ENCODE measurements around the gene HP. TPM values are rescaled to one million over a fixed set of nuclear protein-coding genes. Genes with fewer than 3 reads are reported as not detected.

The HP gene
- total and polyA plus RNA-seq, 2 of the 13 experiments (the other 11 are each of a cell fraction or from before 2014, with no cell fraction given) = 387 to 524 TPM

DNA sequence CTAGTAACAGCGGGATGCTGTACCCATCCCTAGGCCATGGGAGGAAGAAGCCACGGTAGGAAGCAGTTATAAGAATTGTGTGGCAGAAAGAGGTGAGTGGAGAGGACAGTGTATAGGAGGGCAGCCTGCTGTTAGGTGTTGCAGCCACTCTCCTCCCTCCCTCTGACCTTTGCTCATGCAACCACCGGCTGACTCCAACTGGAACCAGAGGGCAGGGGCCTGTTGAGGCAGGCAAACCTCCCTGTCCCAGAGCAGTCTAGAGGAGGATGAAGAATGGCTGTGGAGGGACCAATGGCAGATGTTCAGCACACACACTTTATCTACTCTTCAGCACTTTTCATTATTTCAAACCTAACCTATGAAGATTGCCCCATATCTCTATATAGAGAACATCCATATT is 36.9 kb downstream of the HP start (continued):
- TF ChIP-seq ZNF678 (CRISPR knock-in tag; IDR thresholded peaks at IDR 0.05) (no peak), ZFP62 (CRISPR knock-in tag; IDR thresholded peaks at IDR 0.05) (no peak), ZNF121 (CRISPR knock-in tag; IDR thresholded peaks at IDR 0.05) (0 out of 2 replicates have a peak, but pooled peaks have one; percentile 22), ZFX (CRISPR knock-in tag; IDR thresholded peaks at IDR 0.05; ENCODE audit: low read depth) (no peak), NFE2L1 (CRISPR knock-in tag; IDR thresholded peaks at IDR 0.05; ENCODE audit: borderline replicate concordance) (no peak), RFXANK (CRISPR knock-in tag; IDR thresholded peaks at IDR 0.05) (no peak), ZNF629 (CRISPR knock-in tag; conservative IDR thresholded peaks at IDR 0.05) (no peak)
- TF ChIP-seq, protein P1, sequence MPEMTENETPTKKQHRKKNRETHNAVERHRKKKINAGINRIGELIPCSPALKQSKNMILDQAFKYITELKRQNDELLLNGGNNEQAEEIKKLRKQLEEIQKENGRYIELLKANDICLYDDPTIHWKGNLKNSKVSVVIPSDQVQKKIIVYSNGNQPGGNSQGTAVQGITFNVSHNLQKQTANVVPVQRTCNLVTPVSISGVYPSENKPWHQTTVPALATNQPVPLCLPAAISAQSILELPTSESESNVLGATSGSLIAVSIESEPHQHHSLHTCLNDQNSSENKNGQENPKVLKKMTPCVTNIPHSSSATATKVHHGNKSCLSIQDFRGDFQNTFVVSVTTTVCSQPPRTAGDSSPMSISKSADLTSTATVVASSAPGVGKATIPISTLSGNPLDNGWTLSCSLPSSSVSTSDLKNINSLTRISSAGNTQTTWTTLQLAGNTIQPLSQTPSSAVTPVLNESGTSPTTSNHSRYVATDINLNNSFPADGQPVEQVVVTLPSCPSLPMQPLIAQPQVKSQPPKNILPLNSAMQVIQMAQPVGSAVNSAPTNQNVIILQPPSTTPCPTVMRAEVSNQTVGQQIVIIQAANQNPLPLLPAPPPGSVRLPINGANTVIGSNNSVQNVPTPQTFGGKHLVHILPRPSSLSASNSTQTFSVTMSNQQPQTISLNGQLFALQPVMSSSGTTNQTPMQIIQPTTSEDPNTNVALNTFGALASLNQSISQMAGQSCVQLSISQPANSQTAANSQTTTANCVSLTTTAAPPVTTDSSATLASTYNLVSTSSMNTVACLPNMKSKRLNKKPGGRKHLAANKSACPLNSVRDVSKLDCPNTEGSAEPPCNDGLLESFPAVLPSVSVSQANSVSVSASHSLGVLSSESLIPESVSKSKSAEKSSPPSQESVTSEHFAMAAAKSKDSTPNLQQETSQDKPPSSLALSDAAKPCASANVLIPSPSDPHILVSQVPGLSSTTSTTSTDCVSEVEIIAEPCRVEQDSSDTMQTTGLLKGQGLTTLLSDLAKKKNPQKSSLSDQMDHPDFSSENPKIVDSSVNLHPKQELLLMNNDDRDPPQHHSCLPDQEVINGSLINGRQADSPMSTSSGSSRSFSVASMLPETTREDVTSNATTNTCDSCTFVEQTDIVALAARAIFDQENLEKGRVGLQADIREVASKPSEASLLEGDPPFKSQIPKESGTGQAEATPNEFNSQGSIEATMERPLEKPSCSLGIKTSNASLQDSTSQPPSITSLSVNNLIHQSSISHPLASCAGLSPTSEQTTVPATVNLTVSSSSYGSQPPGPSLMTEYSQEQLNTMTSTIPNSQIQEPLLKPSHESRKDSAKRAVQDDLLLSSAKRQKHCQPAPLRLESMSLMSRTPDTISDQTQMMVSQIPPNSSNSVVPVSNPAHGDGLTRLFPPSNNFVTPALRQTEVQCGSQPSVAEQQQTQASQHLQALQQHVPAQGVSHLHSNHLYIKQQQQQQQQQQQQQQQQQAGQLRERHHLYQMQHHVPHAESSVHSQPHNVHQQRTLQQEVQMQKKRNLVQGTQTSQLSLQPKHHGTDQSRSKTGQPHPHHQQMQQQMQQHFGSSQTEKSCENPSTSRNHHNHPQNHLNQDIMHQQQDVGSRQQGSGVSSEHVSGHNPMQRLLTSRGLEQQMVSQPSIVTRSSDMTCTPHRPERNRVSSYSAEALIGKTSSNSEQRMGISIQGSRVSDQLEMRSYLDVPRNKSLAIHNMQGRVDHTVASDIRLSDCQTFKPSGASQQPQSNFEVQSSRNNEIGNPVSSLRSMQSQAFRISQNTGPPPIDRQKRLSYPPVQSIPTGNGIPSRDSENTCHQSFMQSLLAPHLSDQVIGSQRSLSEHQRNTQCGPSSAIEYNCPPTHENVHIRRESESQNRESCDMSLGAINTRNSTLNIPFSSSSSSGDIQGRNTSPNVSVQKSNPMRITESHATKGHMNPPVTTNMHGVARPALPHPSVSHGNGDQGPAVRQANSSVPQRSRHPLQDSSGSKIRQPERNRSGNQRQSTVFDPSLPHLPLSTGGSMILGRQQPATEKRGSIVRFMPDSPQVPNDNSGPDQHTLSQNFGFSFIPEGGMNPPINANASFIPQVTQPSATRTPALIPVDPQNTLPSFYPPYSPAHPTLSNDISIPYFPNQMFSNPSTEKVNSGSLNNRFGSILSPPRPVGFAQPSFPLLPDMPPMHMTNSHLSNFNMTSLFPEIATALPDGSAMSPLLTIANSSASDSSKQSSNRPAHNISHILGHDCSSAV (CRISPR knock-in tag; IDR thresholded peaks at IDR 0.05; ENCODE audit: borderline replicate concordance) = no peak
- TF ChIP-seq, protein P2, sequence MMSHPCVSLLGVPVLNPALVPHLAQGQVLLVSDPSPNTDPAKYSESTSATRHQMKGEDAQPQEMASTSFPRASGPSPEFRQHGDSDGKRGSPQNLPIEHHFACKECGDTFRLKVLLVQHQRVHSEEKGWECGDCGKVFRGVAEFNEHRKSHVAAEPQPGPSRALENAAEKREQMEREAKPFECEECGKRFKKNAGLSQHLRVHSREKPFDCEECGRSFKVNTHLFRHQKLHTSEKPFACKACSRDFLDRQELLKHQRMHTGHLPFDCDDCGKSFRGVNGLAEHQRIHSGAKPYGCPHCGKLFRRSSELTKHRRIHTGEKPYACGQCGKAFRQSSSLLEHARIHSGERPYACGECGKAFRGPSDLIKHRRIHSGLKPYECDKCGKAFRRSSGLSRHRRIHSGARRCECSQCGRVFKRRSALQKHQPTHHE (CRISPR knock-in tag; IDR thresholded peaks at IDR 0.05; ENCODE audit: borderline replicate concordance) = no peak
- TF ChIP-seq, protein P3, sequence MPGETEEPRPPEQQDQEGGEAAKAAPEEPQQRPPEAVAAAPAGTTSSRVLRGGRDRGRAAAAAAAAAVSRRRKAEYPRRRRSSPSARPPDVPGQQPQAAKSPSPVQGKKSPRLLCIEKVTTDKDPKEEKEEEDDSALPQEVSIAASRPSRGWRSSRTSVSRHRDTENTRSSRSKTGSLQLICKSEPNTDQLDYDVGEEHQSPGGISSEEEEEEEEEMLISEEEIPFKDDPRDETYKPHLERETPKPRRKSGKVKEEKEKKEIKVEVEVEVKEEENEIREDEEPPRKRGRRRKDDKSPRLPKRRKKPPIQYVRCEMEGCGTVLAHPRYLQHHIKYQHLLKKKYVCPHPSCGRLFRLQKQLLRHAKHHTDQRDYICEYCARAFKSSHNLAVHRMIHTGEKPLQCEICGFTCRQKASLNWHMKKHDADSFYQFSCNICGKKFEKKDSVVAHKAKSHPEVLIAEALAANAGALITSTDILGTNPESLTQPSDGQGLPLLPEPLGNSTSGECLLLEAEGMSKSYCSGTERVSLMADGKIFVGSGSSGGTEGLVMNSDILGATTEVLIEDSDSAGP (CRISPR knock-in tag; IDR thresholded peaks at IDR 0.05; ENCODE audit: borderline replicate concordance) = 0 out of 2 replicates have a peak, but pooled peaks have one; percentile 16
- TF ChIP-seq, protein P4, sequence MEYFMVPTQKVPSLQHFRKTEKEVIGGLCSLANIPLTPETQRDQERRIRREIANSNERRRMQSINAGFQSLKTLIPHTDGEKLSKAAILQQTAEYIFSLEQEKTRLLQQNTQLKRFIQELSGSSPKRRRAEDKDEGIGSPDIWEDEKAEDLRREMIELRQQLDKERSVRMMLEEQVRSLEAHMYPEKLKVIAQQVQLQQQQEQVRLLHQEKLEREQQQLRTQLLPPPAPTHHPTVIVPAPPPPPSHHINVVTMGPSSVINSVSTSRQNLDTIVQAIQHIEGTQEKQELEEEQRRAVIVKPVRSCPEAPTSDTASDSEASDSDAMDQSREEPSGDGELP (IDR thresholded peaks at IDR 0.05; ENCODE audit: borderline replicate concordance, low read depth) = peak; percentile 19; the same call in 1 of the 2 replicates
- TF ChIP-seq, protein P5, sequence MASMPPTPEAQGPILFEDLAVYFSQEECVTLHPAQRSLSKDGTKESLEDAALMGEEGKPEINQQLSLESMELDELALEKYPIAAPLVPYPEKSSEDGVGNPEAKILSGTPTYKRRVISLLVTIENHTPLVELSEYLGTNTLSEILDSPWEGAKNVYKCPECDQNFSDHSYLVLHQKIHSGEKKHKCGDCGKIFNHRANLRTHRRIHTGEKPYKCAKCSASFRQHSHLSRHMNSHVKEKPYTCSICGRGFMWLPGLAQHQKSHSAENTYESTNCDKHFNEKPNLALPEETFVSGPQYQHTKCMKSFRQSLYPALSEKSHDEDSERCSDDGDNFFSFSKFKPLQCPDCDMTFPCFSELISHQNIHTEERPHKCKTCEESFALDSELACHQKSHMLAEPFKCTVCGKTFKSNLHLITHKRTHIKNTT (CRISPR knock-in tag; IDR thresholded peaks at IDR 0.05) = no peak
- TF ChIP-seq, protein P6, sequence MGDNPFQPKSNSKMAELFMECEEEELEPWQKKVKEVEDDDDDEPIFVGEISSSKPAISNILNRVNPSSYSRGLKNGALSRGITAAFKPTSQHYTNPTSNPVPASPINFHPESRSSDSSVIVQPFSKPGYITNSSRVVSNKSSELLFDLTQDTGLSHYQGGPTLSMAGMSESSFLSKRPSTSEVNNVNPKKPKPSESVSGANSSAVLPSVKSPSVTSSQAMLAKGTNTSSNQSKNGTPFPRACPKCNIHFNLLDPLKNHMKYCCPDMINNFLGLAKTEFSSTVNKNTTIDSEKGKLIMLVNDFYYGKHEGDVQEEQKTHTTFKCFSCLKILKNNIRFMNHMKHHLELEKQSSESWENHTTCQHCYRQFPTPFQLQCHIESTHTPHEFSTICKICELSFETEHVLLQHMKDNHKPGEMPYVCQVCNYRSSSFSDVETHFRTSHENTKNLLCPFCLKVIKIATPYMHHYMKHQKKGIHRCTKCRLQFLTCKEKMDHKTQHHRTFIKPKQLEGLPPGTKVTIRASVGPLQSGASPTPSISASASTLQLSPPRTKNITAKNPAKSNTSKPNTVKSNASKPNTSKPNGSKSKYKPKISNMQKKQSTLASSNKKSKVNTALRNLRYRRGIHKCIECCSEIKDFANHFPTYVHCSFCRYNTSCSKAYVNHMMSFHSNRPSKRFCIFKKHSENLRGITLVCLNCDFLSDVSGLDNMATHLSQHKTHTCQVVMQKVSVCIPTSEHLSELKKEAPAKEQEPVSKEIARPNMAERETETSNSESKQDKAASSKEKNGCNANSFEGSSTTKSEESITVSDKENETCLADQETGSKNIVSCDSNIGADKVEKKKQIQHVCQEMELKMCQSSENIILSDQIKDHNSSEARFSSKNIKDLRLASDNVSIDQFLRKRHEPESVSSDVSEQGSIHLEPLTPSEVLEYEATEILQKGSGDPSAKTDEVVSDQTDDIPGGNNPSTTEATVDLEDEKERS (CRISPR knock-in tag; IDR thresholded peaks at IDR 0.05) = no peak

All from HepG2 (cell line).